Tibial nerve (tissue), 4 donors: ENCODE results near the gene GTF3C4.

Experiments
- CTCF ChIP-seq, 5 experiments: fragments of 200-600 bp in 3 of 5; fragments of 450-650 bp in 2 of 5; sonication (generic) in 3 of 5; IDR thresholded peaks; one replicate each; pipeline ENCODE4 v1.5.1; 2016 to 2019; ENCODE audit warnings: antibody characterized with exemption in 5 of 5, mild to moderate bottlenecking in 3 of 5, moderate library complexity in 2 of 5
- EP300 ChIP-seq, 2 donors: sonication (generic); formaldehyde crosslinking; IDR thresholded peaks; one replicate each; pipeline ENCODE4 v1.6.1; 2017; ENCODE audit warnings: antibody characterized with exemption in 2 of 2, mild to moderate bottlenecking in 1 of 2
- POLR2A ChIP-seq, 2 donors: fragments of 450-650 bp; IDR thresholded peaks; one replicate each; pipeline ENCODE4 v1.6.1; 2017; ENCODE audit warnings: antibody characterized with exemption in 2 of 2, mild to moderate bottlenecking in 2 of 2, moderate library complexity in 2 of 2

GRCh38 chr9:132697230-132697629 is 27.0 kb downstream of the GTF3C4 start:
- TF ChIP-seq CTCF (IDR thresholded peaks at IDR 0.05): no peak
- no peak for TF ChIP-seq POLR2A (IDR thresholded peaks at IDR 0.05)
- no peak for TF ChIP-seq EP300 (IDR thresholded peaks at IDR 0.05)
